Measurements from ENCODE around the gene CFAP69. TPM values are rescaled to one million over a fixed set of nuclear protein-coding genes. Genes with fewer than 3 reads are reported as not detected.
"Not testable (repeated sequence)": the region's sequence is repeated elsewhere in the genome, so short reads cannot be mapped to it uniquely, and the experiment has no call there.

Gene CFAP69
- total and polyA plus RNA-seq, 2 donors (not counting 1 experiment from before 2014, with no cell fraction given) = 0.10 to 0.15 TPM

DNA sequence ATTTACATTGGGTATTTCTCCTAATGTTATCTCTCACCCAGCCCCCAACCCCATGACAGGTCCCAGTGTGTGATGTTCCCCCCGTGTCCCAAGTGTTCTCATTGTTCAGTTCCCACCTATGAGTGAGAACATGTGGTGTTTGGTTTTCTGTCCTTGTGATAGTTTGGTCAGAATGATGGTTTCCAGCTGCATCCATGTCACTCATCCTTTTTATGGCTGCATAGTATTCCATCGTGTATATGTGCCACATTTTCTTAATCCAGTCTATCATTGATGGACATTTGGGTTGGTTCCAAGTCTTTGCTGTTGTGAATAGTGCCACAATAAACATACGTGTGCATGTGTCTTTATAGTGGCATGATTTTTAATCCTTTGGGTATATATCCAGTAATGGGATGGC, 105.1 kb downstream of the CFAP69 start:
- peaks cover 59% of the 10 kb centered on the region for H3K4me1 Mint-ChIP-seq

DNA sequence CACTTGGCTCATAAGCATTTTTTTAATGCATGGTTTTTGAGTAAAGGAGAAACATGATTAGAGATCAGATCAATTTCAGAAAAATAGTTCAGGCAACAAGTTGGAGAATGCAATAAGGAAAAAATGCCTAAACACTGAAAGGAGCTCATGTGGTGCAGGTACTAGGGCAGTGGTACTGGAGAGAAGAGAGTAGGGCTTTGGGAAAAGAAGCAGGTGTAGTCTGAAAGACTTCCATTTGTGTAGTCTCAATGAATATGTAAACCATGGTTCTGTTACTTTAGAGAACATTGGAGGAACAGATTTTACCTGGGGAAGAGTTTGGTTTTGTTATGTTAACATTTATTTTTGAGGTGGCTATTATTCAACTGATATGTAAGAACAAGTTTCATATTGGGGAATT, 107.0 kb downstream of the CFAP69 start:
- H3K9me3 ChIP-seq (ENCODE audit: control extremely low read depth in 1 of 3, control insufficient read depth in 2 of 3, insufficient read depth in 1 of 3, low read length in 2 of 3) = no peaks in the 10 kb centered on the region
- no peak overlapping the region for H3K4me3 ChIP-seq (ENCODE audit: control extremely low read depth in 1 of 5, extremely low read depth in 1 of 5, insufficient read depth in 1 of 5, low read depth in 2 of 5, low read length in 4 of 5)
- no peak overlapping the region for H3K27ac ChIP-seq (ENCODE audit: low read length in 2 of 2)
- no peak for TF ChIP-seq EZH2 (IDR thresholded peaks at IDR 0.05; ENCODE audit: borderline replicate concordance, insufficient read depth, low read depth, low read length, poor library complexity, severe bottlenecking)
- TF ChIP-seq, protein P1, sequence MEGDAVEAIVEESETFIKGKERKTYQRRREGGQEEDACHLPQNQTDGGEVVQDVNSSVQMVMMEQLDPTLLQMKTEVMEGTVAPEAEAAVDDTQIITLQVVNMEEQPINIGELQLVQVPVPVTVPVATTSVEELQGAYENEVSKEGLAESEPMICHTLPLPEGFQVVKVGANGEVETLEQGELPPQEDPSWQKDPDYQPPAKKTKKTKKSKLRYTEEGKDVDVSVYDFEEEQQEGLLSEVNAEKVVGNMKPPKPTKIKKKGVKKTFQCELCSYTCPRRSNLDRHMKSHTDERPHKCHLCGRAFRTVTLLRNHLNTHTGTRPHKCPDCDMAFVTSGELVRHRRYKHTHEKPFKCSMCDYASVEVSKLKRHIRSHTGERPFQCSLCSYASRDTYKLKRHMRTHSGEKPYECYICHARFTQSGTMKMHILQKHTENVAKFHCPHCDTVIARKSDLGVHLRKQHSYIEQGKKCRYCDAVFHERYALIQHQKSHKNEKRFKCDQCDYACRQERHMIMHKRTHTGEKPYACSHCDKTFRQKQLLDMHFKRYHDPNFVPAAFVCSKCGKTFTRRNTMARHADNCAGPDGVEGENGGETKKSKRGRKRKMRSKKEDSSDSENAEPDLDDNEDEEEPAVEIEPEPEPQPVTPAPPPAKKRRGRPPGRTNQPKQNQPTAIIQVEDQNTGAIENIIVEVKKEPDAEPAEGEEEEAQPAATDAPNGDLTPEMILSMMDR (IDR thresholded peaks at IDR 0.05) = no peak
- intact Hi-C loops (cut with micrococcal nuclease) = no loop called here
- no peak for DNase-seq
- H4K20me1 ChIP-seq (ENCODE audit: control insufficient read depth, insufficient read depth, low read length, poor library complexity, severe bottlenecking) = peaks cover 5% of the 10 kb centered on the region
- H3K9ac ChIP-seq (ENCODE audit: low read length) = no peak overlapping the region
- ChIA-PET CTCF (no interaction called here), POLR2A (no interaction called here)
- peaks cover 8 to 9% of the 10 kb centered on the region in 2 donors for H3K4me1 ChIP-seq (ENCODE audit: control insufficient read depth in 2 of 2, insufficient read depth in 2 of 2, low read length in 2 of 2)
- no peak overlapping the region for H2AFZ ChIP-seq (ENCODE audit: insufficient read depth, low read depth, low read length, poor library complexity, severe bottlenecking)
- Mint-ChIP-seq H3K9me3 (ENCODE audit: insufficient read depth) (no peaks in the 10 kb centered on the region), H3K4me3 (no peak overlapping the region), H3K27me3 (no peaks in the 10 kb centered on the region), H3K4me1 (peaks cover 39% of the 10 kb centered on the region), H3K27ac (no peak overlapping the region)
- H3K4me2 ChIP-seq (replicated peaks; ENCODE audit: low read depth, low read length, poor library complexity, severe bottlenecking) = no peak overlapping the region
- ATAC-seq (ENCODE audit: low read depth) = no peak
- H3K79me2 ChIP-seq (ENCODE audit: control insufficient read depth, insufficient read depth, low read length) = peaks cover 52% of the 10 kb centered on the region
- peaks cover 15 to 23% of the 10 kb centered on the region in 2 experiments for H3K36me3 ChIP-seq (replicated peaks in 1 of 2; ENCODE audit: control extremely low read depth in 1 of 2, control insufficient read depth in 1 of 2, extremely low read depth in 1 of 2, insufficient read depth in 2 of 2, low read length in 1 of 2)
- H3K27me3 ChIP-seq (replicated peaks in 1 of 4; ENCODE audit: control extremely low read depth in 1 of 4, control insufficient read depth in 3 of 4, insufficient read depth in 4 of 4, low read length in 3 of 4) = no peaks in the 10 kb centered on the region

More for the DNA sequence above, 105.1 kb downstream of the CFAP69 start:
- H4K20me1 ChIP-seq (ENCODE audit: control insufficient read depth, insufficient read depth, low read length, poor library complexity, severe bottlenecking); H3K4me3 ChIP-seq (ENCODE audit: control extremely low read depth in 1 of 5, extremely low read depth in 1 of 5, insufficient read depth in 1 of 5, low read depth in 2 of 5, low read length in 4 of 5); H3K9me3 ChIP-seq (ENCODE audit: control extremely low read depth in 1 of 3, control insufficient read depth in 2 of 3, insufficient read depth in 1 of 3, low read length in 2 of 3); H3K4me3 Mint-ChIP-seq; ATAC-seq (ENCODE audit: low read depth); H3K27ac Mint-ChIP-seq; intact Hi-C loops (cut with micrococcal nuclease); H3K9ac ChIP-seq (ENCODE audit: low read length); H3K9me3 Mint-ChIP-seq (ENCODE audit: insufficient read depth); POLR2A ChIA-PET; H3K4me2 ChIP-seq (replicated peaks; ENCODE audit: low read depth, low read length, poor library complexity, severe bottlenecking); H2AFZ ChIP-seq (ENCODE audit: insufficient read depth, low read depth, low read length, poor library complexity, severe bottlenecking); CTCF ChIA-PET; H3K27me3 Mint-ChIP-seq; DNase-seq; H3K27me3 ChIP-seq (replicated peaks in 1 of 4; ENCODE audit: control extremely low read depth in 1 of 4, control insufficient read depth in 3 of 4, insufficient read depth in 4 of 4, low read length in 3 of 4); H3K27ac ChIP-seq (ENCODE audit: low read length in 2 of 2); H3K36me3 ChIP-seq (replicated peaks in 1 of 2; ENCODE audit: control extremely low read depth in 1 of 2, control insufficient read depth in 1 of 2, extremely low read depth in 1 of 2, insufficient read depth in 2 of 2, low read length in 1 of 2): not testable (repeated sequence)
- H3K4me1 ChIP-seq (ENCODE audit: control insufficient read depth in 2 of 2, insufficient read depth in 2 of 2, low read length in 2 of 2) = peaks cover 14 to 17% of the 10 kb centered on the region in 2 donors
- peaks cover 57% of the 10 kb centered on the region for H3K79me2 ChIP-seq (ENCODE audit: control insufficient read depth, insufficient read depth, low read length)
- no CpG with 5 or more reads among the region's 3 CpGs for WGBS (ENCODE audit: insufficient coverage)

Small RNA genes lying within 50 kb of the gene (small RNA-seq; reads per million reads assigned to genes)
- not detected for gene RF00019 (ENCODE audit: insufficient read length, low read depth, low replicate concordance)

Other genes with a start within 250 kb of the CFAP69 start
- 0.32 TPM in 1 of 2 replicates, not detected in the other for gene STEAP1, start 90.7 kb upstream of the CFAP69 start, total RNA-seq
- gene STEAP1, start 90.7 kb upstream of the CFAP69 start, polyA plus RNA-seq = not detected in 2 replicates
- not detected in 2 replicates for gene STEAP2, start 33.4 kb upstream of the CFAP69 start, total RNA-seq
- gene STEAP2, start 33.4 kb upstream of the CFAP69 start, polyA plus RNA-seq = not detected in 2 replicates
- not detected in 2 replicates for gene FAM237B, start 76.1 kb downstream of the CFAP69 start, total RNA-seq
- not detected in 2 replicates for gene FAM237B, start 76.1 kb downstream of the CFAP69 start, polyA plus RNA-seq
- 36.2 and 39.5 TPM in 2 replicates for gene GTPBP10, start 101.5 kb downstream of the CFAP69 start, total RNA-seq
- 14.2 and 17.7 TPM in 2 replicates for gene GTPBP10, start 101.5 kb downstream of the CFAP69 start, polyA plus RNA-seq
- 14.1 and 17.3 TPM in 2 replicates for gene CLDN12, start 158.3 kb downstream of the CFAP69 start, total RNA-seq
- 1.2 and 2.4 TPM in 2 replicates for gene CLDN12, start 158.3 kb downstream of the CFAP69 start, polyA plus RNA-seq
- not detected in 2 replicates for gene PTTG1IP2, start 224.5 kb downstream of the CFAP69 start, total RNA-seq
- not detected in 2 replicates for gene PTTG1IP2, start 224.5 kb downstream of the CFAP69 start, polyA plus RNA-seq